Measurements from ENCODE around the gene RBM18.

Gene RBM18

GRCh38 chr9:122261469-122261881 lies 3.2 kb downstream of the RBM18 start:
- in situ Hi-C loops (cut with MboI; ENCODE audit: low sequenced_read_pairs), result no loop called here

- in situ Hi-C loops (cut with MboI; ENCODE audit: low sequenced_read_pairs), result no loop called here
Measured at GRCh38 chr9:122258886-122259415, 5.7 kb downstream of the RBM18 start.

- in situ Hi-C loops (cut with MboI; ENCODE audit: low sequenced_read_pairs), result no loop called here
Measured at GRCh38 chr9:122256206-122256605, 8.4 kb downstream of the RBM18 start.

DNA sequence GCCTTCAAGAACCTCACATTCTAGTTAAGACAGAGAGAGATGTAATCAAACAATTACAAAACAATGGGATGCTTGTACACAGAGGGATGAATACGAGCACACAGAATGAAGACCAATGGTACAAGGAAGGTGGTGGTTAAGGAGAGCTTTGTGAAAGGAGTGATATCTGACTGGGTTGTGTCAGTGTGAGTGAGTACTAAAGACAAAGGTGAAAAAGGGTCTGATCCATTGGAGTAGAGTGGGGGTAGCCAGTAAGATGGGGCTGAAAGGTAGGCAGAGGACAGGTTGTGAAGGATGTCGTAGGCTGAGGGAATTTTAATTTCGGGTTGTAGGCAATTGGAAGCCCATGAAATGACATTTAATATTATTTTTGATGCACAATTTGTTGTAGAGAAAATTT lies 9.9 kb downstream of the RBM18 start:
- in situ Hi-C loops (cut with MboI; ENCODE audit: low sequenced_read_pairs), result no loop called here

- in situ Hi-C loops (cut with MboI; ENCODE audit: low sequenced_read_pairs), result no loop called here
Measured at GRCh38 chr9:122252796-122253195, 11.8 kb downstream of the RBM18 start.

- in situ Hi-C loops (cut with MboI; ENCODE audit: low sequenced_read_pairs), result no loop called here
Measured at GRCh38 chr9:122251351-122251750, 13.3 kb downstream of the RBM18 start.

GRCh38 chr9:122248448-122248865 lies 16.2 kb downstream of the RBM18 start:
- in situ Hi-C loops (cut with MboI; ENCODE audit: low sequenced_read_pairs), result no loop called here

DNA sequence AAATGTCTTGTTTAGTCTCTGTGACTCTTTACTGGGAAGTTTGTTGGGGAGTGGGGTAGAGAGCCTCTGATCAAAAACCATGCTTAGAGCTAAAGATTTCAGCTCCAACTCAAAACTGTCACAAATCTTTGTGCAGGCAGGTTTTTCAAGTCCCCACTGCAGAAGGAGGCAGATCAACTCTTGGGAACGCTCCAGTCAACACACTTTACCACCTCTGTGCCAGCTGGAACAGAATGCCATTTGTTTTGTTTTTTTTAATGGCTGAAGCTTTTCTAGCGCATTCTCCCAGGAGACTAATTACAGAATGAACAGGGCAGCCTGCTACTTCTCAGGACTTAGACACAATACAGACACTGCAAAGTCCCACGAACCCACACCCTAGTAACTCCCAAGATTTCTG lies 18.0 kb downstream of the RBM18 start:
- in situ Hi-C loops (cut with MboI; ENCODE audit: low sequenced_read_pairs), result no loop called here

DNA sequence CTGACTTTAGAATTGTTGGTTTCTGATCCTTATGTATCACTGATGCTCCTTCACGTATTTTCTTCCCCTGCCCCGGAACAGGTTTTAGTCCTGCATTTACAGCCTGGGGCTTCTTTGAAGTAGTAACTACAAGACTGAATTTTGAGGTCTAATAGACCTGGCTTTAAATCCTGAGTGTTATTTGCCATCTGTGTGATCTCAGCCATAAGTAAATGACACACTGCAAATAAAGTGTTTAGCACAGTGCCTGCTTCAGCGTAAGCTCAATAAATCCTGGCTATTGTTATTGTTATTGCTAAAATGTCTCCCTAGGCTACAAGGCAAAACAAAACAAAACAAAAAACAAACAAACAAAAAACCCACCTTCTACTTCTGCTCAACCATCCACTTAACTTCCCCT lies 20.3 kb downstream of the RBM18 start:
- in situ Hi-C loops (cut with MboI; ENCODE audit: low sequenced_read_pairs), result no loop called here

DNA sequence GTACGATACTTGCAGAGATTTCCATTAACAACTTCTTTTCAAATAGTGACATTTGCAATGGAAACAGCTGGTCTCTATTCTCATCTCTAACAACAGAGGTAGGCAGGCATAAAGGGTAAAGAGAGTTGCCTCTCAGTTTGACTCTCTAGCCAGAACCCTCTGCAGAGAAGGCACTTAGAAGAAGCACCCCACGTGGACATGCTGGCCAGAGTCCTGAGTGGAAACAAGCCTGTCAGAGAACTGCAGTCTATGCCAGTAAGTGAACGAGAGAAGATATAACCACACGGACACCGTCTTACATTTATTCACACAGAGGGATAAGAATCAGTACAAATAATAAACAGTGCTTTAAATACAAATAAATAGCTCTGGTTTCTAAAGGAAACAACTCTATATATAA lies 24.9 kb downstream of the RBM18 start:
- in situ Hi-C loops (cut with MboI; ENCODE audit: low sequenced_read_pairs), result no loop called here

DNA sequence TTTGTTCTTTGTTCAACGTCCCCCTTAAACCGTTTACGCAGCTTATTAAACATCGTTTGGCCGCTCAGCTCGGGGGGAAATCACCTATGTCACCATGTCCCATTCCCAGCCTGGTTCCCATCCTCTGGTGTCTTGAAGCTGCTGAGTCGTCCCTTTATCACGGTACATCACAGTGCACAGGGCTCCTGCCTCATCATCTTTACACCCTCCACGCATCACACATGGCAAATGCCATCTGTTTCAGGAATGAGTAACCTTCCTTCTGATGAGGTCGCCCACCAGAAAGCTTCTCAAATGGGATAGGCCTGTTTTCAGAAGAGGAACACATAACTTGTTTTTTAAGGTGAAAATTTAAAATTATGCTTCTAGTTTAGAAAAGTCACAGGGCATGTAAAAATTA lies 28.0 kb downstream of the RBM18 start:
- in situ Hi-C loops (cut with MboI; ENCODE audit: low sequenced_read_pairs), result no loop called here

DNA sequence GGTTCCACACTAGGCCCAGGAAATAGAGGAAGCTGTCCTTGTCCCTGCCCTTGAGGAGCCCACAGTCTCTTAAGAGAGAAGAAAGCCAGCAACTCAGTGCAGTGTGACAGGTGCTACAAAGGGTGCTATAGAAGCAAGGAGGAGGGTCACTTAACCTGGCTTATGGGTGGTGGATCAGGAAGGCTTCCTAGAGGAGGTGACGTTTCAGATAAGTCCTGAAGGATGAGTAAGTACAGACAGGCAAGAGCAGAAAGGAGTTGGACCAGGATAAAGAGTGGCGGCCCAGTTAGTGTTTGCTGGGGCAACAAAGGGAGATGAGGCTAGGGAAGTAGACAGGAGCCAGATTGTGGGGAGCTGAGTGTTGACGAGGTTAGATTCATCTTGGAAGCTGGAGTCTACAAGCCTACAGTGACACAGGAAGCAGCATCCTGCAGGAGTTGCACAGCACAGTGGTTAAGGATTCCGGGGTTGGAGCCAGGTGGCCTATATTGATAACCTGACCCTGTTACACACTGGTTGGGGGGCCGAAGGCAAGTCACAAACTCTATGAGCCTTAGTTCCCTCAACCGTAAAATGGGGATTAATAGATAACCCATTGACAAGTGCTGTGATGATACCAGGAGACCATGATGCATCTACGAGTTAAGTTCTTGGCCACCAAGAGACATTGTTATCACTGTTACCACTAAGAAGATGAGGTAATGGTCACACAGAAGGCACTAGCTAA lies 30.5 kb downstream of the RBM18 start:
- in situ Hi-C loops (cut with MboI; ENCODE audit: low sequenced_read_pairs), result no loop called here

DNA sequence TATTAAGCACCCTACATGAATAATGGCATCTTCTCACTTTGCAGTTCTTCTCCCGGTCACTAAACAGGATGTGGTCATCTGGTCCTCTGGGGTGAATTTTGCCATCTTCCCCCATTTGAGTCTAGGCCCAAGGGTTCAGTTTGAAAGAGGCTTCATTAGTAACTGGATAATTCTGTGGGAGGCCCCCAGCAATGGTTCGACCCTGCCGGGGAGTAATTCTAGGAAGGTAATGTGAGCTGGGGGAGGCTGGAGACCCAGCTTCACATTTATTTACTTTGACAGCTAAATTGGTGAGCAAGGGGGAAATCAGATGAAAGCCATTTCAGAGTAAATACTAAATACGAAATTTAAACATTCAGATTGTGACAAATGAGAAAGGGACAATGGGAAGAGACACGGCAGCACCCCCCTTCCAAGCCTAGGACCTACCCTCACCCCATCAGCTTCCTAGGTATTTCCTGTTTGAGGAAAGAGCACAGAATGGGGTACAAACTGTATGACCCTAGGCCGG lies 31.8 kb downstream of the RBM18 start:
- in situ Hi-C loops (cut with MboI; ENCODE audit: low sequenced_read_pairs), result no loop called here

- in situ Hi-C loops (cut with MboI; ENCODE audit: low sequenced_read_pairs), result no loop called here
Measured at GRCh38 chr9:122229485-122229837, 35.2 kb downstream of the RBM18 start.

GRCh38 chr9:122228568-122229484 lies 35.8 kb downstream of the RBM18 start, which contains the start of gene LHX6:
Gene LHX6 (minus strand): TSS chr9:122228957. CDS start chr9:122228740, 217 bp downstream.
- in situ Hi-C loops (cut with MboI; ENCODE audit: low sequenced_read_pairs), result no loop called here

DNA sequence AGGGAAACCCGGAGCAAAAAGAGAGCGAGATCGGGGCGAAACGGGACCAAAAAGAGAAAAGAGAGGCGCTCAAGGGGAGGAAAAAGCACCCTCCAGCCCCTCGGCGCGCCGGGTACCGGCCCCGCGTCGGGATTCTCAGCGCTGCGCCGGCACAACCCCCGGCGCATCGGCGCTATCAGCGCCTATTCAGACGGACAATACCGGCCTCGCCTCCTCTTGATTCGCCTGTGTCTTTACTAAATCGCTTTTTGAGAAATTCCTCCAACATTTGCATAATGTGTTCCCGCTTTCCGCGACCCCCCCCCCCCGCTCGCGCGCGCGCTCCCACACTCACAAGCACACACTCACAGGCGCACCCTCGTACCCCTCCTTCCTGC lies 36.5 kb downstream of the RBM18 start:
- in situ Hi-C loops (cut with MboI; ENCODE audit: low sequenced_read_pairs), result no loop called here

DNA sequence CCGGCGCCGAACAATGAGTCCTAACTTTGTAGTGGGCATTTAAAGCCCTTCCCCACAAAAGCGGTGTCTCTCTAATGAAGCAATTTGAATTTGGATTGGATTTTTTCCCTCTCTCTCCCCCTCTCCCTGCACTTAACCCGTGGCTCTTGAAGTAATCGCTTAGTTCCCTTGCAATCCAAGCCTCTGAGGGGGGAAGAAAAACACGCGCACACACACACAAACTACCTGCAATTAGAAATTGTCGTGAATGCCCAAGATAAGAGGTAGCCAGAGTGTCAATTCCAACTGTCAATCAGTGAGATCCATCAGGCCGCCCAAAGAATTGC lies 37.1 kb downstream of the RBM18 start:
- in situ Hi-C loops (cut with MboI; ENCODE audit: low sequenced_read_pairs), result no loop called here

DNA sequence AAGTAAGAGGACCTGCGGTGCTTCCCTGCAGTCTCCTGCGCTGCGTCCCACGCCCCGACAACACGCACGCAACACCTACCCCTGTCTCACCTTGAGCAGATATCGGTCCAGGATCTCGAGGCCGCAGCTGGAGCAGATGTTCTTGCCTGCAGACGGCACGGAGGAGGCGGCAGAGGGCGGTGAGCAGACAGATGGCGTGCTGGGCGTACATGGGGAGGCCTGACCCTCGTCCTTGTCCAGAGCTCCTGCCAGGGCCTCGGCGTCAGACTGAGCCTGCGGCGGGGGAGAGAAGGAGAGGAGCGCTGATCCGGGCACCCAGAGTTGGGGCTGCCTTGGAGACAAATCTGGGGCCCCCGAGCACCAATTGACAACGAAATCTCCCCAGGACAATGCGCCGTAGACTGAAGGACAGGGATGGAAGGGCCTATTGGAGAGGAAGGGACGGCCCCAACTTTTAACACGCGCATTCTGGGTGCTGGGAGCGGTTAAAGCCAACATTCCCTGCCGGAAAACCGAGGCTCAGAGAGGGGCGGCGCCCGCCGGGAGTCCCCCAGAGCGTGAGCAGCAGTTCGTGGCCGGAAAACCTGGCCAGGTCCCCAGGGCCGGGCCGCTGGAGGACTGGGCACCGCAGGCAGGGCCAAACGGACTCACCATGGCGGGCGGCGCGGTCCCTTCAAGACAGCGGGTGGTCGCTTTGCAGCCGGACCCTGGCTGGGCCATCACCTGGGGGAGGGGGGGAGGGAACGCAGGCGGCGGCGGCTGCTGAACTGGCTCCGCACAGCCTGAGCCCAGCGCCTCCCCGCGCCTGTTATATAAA lies 37.7 kb downstream of the RBM18 start:
- in situ Hi-C loops (cut with MboI; ENCODE audit: low sequenced_read_pairs), result no loop called here

DNA sequence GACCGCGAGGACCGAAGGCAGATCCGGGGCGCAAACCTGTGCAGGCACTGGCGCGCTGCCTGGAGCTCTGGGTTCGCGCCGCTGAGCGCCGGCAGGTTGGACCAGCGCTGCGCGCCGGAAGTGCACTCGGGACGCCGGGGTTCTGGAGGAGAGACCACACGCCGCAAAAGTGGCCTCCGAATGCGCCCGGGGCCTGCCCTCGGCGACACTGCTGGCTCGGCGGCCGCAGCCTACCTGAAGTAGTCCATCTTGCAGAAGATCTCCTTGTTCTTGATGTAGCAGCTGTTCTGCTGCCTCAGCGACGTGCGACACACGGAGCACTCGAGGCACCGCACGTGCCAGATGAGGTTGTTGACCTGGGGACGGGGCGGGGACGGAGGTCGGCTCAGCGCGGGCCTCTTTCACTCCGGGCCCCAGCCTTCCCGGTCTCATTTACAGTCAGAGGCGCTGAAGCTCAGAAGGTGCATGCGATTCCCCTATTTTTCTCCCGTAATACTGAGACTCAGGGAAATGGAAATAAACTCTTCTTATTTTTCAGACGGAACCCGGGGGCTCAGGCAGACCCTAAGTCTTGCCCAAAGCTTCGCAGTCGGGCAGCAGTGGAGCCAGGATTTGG lies 38.4 kb downstream of the RBM18 start:
- in situ Hi-C loops (cut with MboI; ENCODE audit: low sequenced_read_pairs), result no loop called here

DNA sequence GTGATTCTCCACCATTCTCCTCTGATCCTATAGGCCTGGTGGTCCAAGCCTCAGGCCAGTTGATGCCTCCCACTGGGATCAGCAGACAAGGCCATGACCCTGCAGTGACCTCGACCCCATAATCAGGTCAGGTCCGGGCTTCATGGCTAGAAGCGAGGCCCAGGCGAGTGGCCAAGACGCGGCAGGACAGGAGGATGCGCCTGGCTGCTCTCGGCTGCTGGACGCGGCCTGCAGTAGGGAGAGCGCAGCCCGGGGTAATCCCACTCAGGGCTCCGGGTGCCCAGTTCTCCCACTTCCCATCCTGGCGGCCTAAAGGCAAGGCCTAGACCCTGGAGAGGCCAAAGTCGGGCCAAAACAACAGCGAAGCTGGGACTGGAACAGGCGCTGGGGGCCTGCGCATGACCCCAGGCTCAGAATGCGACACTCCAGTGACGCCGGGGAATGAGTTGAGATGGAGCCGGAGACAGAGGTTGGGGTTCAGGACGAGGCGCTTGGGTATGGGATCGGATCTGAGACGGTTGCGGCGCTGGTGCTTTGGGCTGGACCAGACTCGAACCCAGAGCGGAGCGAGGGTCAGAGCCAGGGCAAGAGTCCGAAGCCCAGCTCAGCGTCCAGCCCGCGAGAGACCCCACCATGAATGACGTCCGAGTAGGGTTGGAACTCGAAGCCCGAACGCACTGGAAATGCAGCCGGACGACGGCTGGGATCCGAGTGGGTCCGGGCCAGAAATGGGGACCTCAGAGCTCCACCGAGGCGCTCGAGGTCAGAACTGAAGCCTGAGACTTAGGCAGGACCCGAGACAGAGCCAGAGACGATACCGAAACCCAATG lies 39.1 kb downstream of the RBM18 start:
- in situ Hi-C loops (cut with MboI; ENCODE audit: low sequenced_read_pairs), result no loop called here
